Prostate gland (tissue), 2 donors: ENCODE data around the gene RNF128. TPM values are rescaled to one million over a fixed set of nuclear protein-coding genes. Genes with fewer than 3 reads are reported as not detected.
A peak's percentile ranks its signal among the peaks of the same experiment; 100 is the strongest.

Source experiments
- DNase-seq: peaks from one replicate; pipeline ENCODE4 v3.0.0-alpha.2; 2019; ENCODE audit warnings: low spot score
- H3K27ac ChIP-seq, 2 donors: fragments of 200-600 bp; sonication (generic); 2 replicates each; pipeline ENCODE4 v1.5.1; 2017 to 2019
- H3K27me3 ChIP-seq: fragments of 200-600 bp; sonication (generic); replicated peaks from 2 replicates; pipeline ENCODE4 v1.5.1; 2019; ENCODE audit not compliant: insufficient read depth
- H3K36me3 ChIP-seq, 2 donors: fragments of 200-600 bp; sonication (generic); 1 replicate in 1 of 2; 2 replicates in 1 of 2; pipeline versions ENCODE4 v1.5.1 to v1.8.1; 2017 to 2019
- H3K4me1 ChIP-seq: fragments of 200-600 bp; sonication (generic); replicated peaks from 2 replicates; pipeline ENCODE4 v1.5.1; 2019
- H3K4me3 ChIP-seq, 2 donors: fragments of 200-600 bp; sonication (generic); 2 replicates each; pipeline ENCODE4 v1.5.1; 2017 to 2019
- H3K9me3 ChIP-seq: fragments of 200-600 bp; sonication (generic); 2 replicates; pipeline ENCODE4 v1.5.1; 2017
- POLR2A ChIP-seq: fragments of 450-650 bp; IDR thresholded peaks from one replicate; pipeline ENCODE4 v1.6.1; 2016; ENCODE audit warnings: antibody characterized with exemption, mild to moderate bottlenecking
- POLR2AphosphoS5 ChIP-seq: sonication (generic); formaldehyde crosslinking; IDR thresholded peaks from one replicate; pipeline ENCODE4 v1.6.1; 2017; ENCODE audit warnings: antibody characterized with exemption
- WGBS: methylation state at CpG from one replicate; pipeline ENCODE4 v1.1.5; 2018; 5-methylcytosine and 5-hydroxymethylcytosine counted together
- intact Hi-C: fragments of 100-400 bp; cut with DNase I; formaldehyde crosslinking; loops from one replicate; pipeline ENCODE4 v1.14.2; 2022
- total RNA-seq, 2 donors: library from RNA; depleted of rRNA; stranded (reverse); fragments of >200 nt; gene quantifications; one replicate each; pipeline ENCODE4 v1.1.0, GENCODE V29; 2016
- TF ChIP-seq, protein P1 (sequence below), 4 experiments: fragments of 200-600 bp in 2 of 4; fragments of 450-650 bp in 2 of 4; sonication (generic) in 2 of 4; IDR thresholded peaks; 1 replicate in 3 of 4; 2 replicates in 1 of 4; pipeline ENCODE4 v1.5.1; 2016 to 2019; ENCODE audit warnings: antibody characterized with exemption in 4 of 4, mild to moderate bottlenecking in 2 of 4, moderate library complexity in 2 of 4

Gene RNF128, protein sequence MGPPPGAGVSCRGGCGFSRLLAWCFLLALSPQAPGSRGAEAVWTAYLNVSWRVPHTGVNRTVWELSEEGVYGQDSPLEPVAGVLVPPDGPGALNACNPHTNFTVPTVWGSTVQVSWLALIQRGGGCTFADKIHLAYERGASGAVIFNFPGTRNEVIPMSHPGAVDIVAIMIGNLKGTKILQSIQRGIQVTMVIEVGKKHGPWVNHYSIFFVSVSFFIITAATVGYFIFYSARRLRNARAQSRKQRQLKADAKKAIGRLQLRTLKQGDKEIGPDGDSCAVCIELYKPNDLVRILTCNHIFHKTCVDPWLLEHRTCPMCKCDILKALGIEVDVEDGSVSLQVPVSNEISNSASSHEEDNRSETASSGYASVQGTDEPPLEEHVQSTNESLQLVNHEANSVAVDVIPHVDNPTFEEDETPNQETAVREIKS
- 10 to 100 TPM in 1 of 2 donors, 1 to 10 TPM in 1; 1.9 to 10.5 TPM for total RNA-seq

DNA sequence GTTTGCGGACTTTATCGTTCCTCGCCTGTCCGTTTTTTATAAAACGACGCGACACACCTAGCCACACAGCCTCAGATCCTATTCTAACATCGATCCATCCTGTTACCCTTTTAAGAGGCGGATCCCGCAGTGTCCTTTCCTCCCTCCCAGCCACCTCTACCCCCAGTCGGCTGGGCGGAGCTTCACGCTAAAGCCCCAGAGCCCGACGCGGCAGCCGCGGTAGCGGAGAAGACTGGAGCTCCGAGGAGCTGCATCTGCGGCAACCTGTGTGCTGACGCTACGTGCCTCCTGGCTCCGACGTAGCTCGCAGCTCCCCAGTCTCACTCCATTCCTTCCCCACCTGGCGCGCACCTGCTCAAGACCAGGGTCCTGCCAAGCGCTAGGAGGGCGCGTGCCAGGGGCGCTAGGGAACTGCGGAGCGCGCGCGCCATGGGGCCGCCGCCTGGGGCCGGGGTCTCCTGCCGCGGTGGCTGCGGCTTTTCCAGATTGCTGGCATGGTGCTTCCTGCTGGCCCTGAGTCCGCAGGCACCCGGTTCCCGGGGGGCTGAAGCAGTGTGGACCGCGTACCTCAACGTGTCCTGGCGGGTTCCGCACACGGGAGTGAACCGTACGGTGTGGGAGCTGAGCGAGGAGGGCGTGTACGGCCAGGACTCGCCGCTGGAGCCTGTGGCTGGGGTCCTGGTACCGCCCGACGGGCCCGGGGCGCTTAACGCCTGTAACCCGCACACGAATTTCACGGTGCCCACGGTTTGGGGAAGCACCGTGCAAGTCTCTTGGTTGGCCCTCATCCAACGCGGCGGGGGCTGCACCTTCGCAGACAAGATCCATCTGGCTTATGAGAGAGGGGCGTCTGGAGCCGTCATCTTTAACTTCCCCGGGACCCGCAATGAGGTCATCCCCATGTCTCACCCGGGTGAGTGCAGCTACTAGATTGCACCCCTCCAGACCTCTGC lies at the start of gene RNF128:
Gene RNF128, plus strand, starts transcription at position 217 of the 953 bp plus-strand sequence. Its CDS starts 213 bp downstream, at position 430.
- TF ChIP-seq, protein P1, sequence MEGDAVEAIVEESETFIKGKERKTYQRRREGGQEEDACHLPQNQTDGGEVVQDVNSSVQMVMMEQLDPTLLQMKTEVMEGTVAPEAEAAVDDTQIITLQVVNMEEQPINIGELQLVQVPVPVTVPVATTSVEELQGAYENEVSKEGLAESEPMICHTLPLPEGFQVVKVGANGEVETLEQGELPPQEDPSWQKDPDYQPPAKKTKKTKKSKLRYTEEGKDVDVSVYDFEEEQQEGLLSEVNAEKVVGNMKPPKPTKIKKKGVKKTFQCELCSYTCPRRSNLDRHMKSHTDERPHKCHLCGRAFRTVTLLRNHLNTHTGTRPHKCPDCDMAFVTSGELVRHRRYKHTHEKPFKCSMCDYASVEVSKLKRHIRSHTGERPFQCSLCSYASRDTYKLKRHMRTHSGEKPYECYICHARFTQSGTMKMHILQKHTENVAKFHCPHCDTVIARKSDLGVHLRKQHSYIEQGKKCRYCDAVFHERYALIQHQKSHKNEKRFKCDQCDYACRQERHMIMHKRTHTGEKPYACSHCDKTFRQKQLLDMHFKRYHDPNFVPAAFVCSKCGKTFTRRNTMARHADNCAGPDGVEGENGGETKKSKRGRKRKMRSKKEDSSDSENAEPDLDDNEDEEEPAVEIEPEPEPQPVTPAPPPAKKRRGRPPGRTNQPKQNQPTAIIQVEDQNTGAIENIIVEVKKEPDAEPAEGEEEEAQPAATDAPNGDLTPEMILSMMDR (IDR thresholded peaks at IDR 0.05), result no peak
- TF ChIP-seq POLR2AphosphoS5 (no peak), POLR2A (peak; percentile 46)
- WGBS, result under 1% methylated on average over 51 of the region's 79 CpGs
- intact Hi-C loops, result no loop called here
- peak; percentile 43 for DNase-seq
- Histone ChIP-seq H3K4me3 (peak within 1 kb of the TSS; percentile 33 to 38), H3K9me3 (no peaks in the 10 kb centered on the region), H3K27ac (peak within 1 kb of the TSS in 1 of 2 donors; percentile 60), H3K4me1 (no peaks in the 10 kb centered on the region), H3K27me3 (no peaks in the 10 kb centered on the region), H3K36me3 (no peaks in the 10 kb centered on the region)

DNA sequence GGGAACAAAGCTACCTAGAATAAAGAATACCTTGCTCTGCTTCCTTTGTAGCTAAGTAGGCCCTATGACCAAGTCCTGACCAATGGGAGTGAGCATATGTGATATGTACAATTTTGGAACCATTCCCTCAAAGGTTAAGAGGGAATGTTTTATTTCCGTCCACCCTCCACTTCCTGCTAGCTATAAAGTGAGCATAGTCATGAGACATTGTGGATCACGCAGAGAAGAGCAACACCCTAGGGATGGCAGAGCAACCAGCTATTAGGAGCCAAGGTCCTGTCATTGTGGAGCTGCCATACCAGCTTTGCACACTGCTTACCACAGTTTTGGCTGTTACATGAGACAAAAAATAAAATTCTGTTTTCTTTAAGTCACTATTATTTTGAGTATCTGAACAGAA lies 45.8 kb upstream of the RNF128 start:
- Histone ChIP-seq H3K4me3 (no peak overlapping the region), H3K9me3 (no peaks in the 10 kb centered on the region), H3K27ac (no peak overlapping the region), H3K4me1 (no peaks in the 10 kb centered on the region), H3K27me3 (no peaks in the 10 kb centered on the region), H3K36me3 (no peaks in the 10 kb centered on the region)
- intact Hi-C loops, result no loop called here
- 51% methylated on average over 2 of the region's 2 CpGs for WGBS
- TF ChIP-seq POLR2A (no peak), POLR2AphosphoS5 (no peak)
- TF ChIP-seq, protein P1 (IDR thresholded peaks at IDR 0.05), result no peak
- no peak for DNase-seq

DNA sequence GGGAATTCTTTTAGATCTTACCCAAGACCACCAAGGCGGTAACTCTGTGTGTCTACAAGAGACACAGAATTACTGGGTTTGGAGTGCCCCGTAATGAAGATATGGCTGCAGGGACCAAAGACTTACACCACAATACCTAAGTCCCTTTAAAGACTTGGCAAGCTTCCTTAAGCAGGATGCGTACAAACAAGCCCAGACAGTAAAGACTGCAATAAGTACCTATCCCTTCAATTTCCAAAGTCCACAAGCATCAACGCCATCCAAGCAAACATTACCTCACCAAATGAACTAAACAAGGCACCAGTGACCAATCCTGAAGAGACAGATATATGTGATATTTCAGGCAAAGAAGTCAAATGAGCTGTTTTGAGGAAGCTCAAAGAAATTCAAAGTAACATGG lies 42.3 kb upstream of the RNF128 start:
- H3K9me3 ChIP-seq, result no peaks in the 10 kb centered on the region
- 65% methylated on average over 4 of the region's 4 CpGs for WGBS
- TF ChIP-seq POLR2AphosphoS5 (no peak), POLR2A (no peak)
- TF ChIP-seq, protein P1 (IDR thresholded peaks at IDR 0.05), result no peak
- H3K4me3 ChIP-seq, result no peak overlapping the region
- no peak for DNase-seq
- no peak overlapping the region for H3K27ac ChIP-seq
- H3K36me3 ChIP-seq, result no peaks in the 10 kb centered on the region
- no peaks in the 10 kb centered on the region for H3K4me1 ChIP-seq
- H3K27me3 ChIP-seq, result no peaks in the 10 kb centered on the region
- intact Hi-C loops, result no loop called here

DNA sequence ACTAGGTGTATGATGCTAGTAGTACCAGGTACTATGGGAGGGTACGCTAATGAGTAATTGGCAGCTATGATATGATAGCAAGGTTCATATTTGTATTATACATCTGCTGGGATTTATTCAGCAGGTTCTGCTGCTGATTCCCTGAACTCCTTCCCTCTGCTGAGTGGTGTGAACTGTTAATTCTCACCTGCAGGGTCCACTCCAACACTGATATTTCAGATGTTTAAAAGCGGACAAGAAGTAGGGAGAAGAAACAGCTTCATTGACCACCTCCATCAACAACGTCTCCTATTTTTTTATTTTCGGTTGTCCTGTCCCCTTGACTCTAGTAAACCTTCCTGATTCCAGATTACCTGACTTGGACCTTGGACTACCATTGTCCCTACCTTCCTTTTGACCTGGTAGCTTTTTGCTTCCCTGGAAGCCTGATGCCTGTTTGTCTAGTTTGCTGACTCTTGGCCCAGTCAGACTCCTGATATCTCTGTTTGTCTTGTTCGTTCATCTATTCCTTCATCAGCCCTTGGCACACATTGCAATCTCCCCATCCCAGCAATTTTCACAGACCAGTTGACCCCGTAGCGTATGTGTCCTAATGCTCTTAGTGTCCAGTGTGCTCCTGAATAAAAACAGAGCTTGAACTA lies 34.0 kb upstream of the RNF128 start:
- Histone ChIP-seq H3K4me1 (no peaks in the 10 kb centered on the region), H3K27ac (no peak overlapping the region), H3K9me3 (no peaks in the 10 kb centered on the region), H3K36me3 (no peaks in the 10 kb centered on the region), H3K4me3 (no peak overlapping the region), H3K27me3 (no peaks in the 10 kb centered on the region)
- intact Hi-C loops, result no loop called here
- TF ChIP-seq, protein P1 (IDR thresholded peaks at IDR 0.05), result no peak
- TF ChIP-seq POLR2A (no peak), POLR2AphosphoS5 (no peak)
- no peak for DNase-seq
- WGBS, result 79% methylated on average over 7 of the region's 7 CpGs
